Stimulated activated naive CD8-positive, alpha-beta T cell treated with anti-CD3 and anti-CD28 coated beads, Interleukin-15, Interleukin-2, amounts not matched to agents 100 U/mL and 50 U/mL, for 24 hours (primary cell): ENCODE measurements around the gene IL19.
A peak's percentile ranks its signal among the peaks of the same experiment; 100 is the strongest.

ENCODE experiments used
- ATAC-seq: fragments of 150-1000 bp; cut with Tn5 transposase; one replicate; pipeline ENCODE4 v1.10.0; 2021
- DNase-seq: peaks from one replicate; pipeline ENCODE4 v3.0.0; 2021

Gene IL19

GRCh38 chr1:206860165-206860564 is 89.6 kb downstream of the IL19 start:
- ATAC-seq (no peak), DNase-seq (no peak)

- no peak for DNase-seq
- ATAC-seq = no peak
These were observed 92.7 kb downstream of the IL19 start for GRCh38 chr1:206863266-206863665.

GRCh38 chr1:206864939-206865671 is 94.5 kb downstream of the IL19 start, which contains the start of gene IL20:
TSS of gene IL20 (plus strand) at chr1:206865623. CDS start at chr1:206865853, 230 bp downstream.
- peak; percentile 94 for DNase-seq

GRCh38 chr1:206866062-206866461 is 95.5 kb downstream of the IL19 start:
- no peak for DNase-seq
- ATAC-seq = peak; percentile 52

More at GRCh38 chr1:206864939-206865671, 94.5 kb downstream of the IL19 start, which contains the start of gene IL20:
- ATAC-seq = peak; percentile 83

GRCh38 chr1:206867239-206867638 is 96.7 kb downstream of the IL19 start:
- DNase-seq = no peak

GRCh38 chr1:206867716-206868115 is 97.1 kb downstream of the IL19 start:
- ATAC-seq = no peak
- DNase-seq = no peak

More at GRCh38 chr1:206867239-206867638, 96.7 kb downstream of the IL19 start:
- no peak for ATAC-seq

GRCh38 chr1:206868264-206868663 is 97.7 kb downstream of the IL19 start:
- ATAC-seq (no peak), DNase-seq (no peak)

- DNase-seq (no peak), ATAC-seq (no peak)
These were observed 101.6 kb downstream of the IL19 start for GRCh38 chr1:206872139-206872538.

- ATAC-seq (no peak), DNase-seq (no peak)
These were observed 103.1 kb downstream of the IL19 start for GRCh38 chr1:206873603-206874188.

GRCh38 chr1:206875752-206876377 is 105.3 kb downstream of the IL19 start:
- DNase-seq = no peak
- ATAC-seq = no peak

- DNase-seq (no peak), ATAC-seq (no peak)
These were observed 107.9 kb downstream of the IL19 start for GRCh38 chr1:206878456-206878855.

- ATAC-seq (peak; percentile 49), DNase-seq (no peak)
These were observed 109.7 kb downstream of the IL19 start for GRCh38 chr1:206880314-206880713.

GRCh38 chr1:206882555-206882954 is 112.0 kb downstream of the IL19 start:
- no peak for ATAC-seq
- DNase-seq = no peak

GRCh38 chr1:206883160-206883559 is 112.6 kb downstream of the IL19 start:
- no peak for ATAC-seq
- DNase-seq = no peak

GRCh38 chr1:206883876-206884275 is 113.3 kb downstream of the IL19 start:
- ATAC-seq (no peak), DNase-seq (no peak)

GRCh38 chr1:206885341-206886060 is 114.9 kb downstream of the IL19 start:
- no peak for DNase-seq
- ATAC-seq = no peak

- no peak for ATAC-seq
These were observed 116.3 kb downstream of the IL19 start for GRCh38 chr1:206886831-206887230.

GRCh38 chr1:206887701-206888100 is 117.1 kb downstream of the IL19 start:
- DNase-seq = no peak
- ATAC-seq = no peak

More at GRCh38 chr1:206886831-206887230, 116.3 kb downstream of the IL19 start:
- DNase-seq = no peak

GRCh38 chr1:206890125-206891060 is 119.8 kb downstream of the IL19 start:
- DNase-seq = no peak
- peak; percentile 77 for ATAC-seq

- DNase-seq (no peak), ATAC-seq (no peak)
These were observed 120.8 kb downstream of the IL19 start for GRCh38 chr1:206891412-206891811.
